ENCODE results near the gene PRSS50.

- TF ChIP-seq CTCF (conservative IDR thresholded peaks at IDR 0.05; ENCODE audit: low read depth, low read length): no peak
- TF ChIP-seq EZH2 (IDR thresholded peaks at IDR 0.05; ENCODE audit: borderline replicate concordance, low read depth, low read length, poor library complexity, severe bottlenecking): no peak
These were observed 38.0 kb upstream of the PRSS50 start for GRCh38 chr3:46755646-46756045.
